Measurements from ENCODE around the gene SEC14L1. TPM values are rescaled to one million over a fixed set of nuclear protein-coding genes. Genes with fewer than 3 reads are reported as not detected.

The SEC14L1 gene
- total RNA-seq, 1 experiment from 2014 or later: 78.6 TPM

- Histone ChIP-seq H3K27me3 (replicated peaks; ENCODE audit: insufficient read depth, low read depth, low read length, poor library complexity) (no peaks in the 10 kb centered on the region), H3K4me1 (ENCODE audit: insufficient read depth, low read length, poor library complexity, severe bottlenecking) (no peaks in the 10 kb centered on the region), H3K27ac (ENCODE audit: low read depth, low read length, poor library complexity, severe bottlenecking) (no peak overlapping the region), H3K9me3 (ENCODE audit: low read depth, low read length, poor library complexity, severe bottlenecking) (no peaks in the 10 kb centered on the region), H3K36me3 (ENCODE audit: insufficient read depth, low read length, poor library complexity, severe bottlenecking) (no peaks in the 10 kb centered on the region), H3K4me3 (ENCODE audit: low read depth, low read length, poor library complexity, severe bottlenecking) (no peak overlapping the region)
- POLR2A ChIA-PET (ENCODE audit: low non-redundant PET): no interaction called here
- intact Hi-C loops (cut with micrococcal nuclease; ENCODE audit: unreplicated experiment): no loop called here
- CTCF ChIA-PET: interaction anchor here (0.6 kb wide), 1 partner anchor 277 kb away, joined by 3 read pairs; no protein-coding TSS in a partner anchor
- no peak for DNase-seq (ENCODE audit: low spot score)
- no TSS peak for BruUV-seq (replicated peaks)
- no peak for TF ChIP-seq CTCF (conservative IDR thresholded peaks at IDR 0.05; ENCODE audit: low read depth, low read length)
- no peak for TF ChIP-seq EZH2 (IDR thresholded peaks at IDR 0.05; ENCODE audit: borderline replicate concordance, low read depth, low read length, poor library complexity, severe bottlenecking)
Measured at GRCh38 chr17:77266213-77266612, 125.4 kb downstream of the SEC14L1 start.

All from A673 (cell line).